Measurements from ENCODE around the gene WNT2B.

WNT2B gene

GRCh38 chr1:112575154-112575804 is 66.5 kb downstream of the WNT2B start:
- no peak for DNase-seq (ENCODE audit: low read depth in 2 of 2)

DNA sequence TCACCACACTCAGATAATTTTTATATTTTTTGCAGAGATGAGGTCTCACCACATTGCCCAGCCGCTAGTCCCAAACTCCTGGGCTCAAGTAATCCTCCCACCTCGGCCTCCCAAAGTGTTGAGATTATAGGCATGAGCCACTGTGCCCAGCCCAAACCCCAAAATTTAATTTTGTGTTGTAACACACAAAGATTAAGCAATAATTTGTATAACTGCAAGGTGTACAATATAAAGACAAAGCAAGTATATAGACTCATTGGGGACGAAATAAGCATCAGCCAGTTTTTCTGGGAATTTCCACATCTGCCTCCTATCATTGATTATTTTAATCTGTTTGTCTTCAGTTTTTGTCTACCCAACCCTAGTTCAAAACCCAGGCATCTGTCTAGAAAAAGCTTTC is 67.5 kb downstream of the WNT2B start:
- no peak for DNase-seq (ENCODE audit: low read depth in 2 of 2)
